T-helper 9 cell (primary cell): ENCODE data around the gene XRCC3.
"Not testable (repeated sequence)": the region's sequence is repeated elsewhere in the genome, so short reads cannot be mapped to it uniquely, and the experiment has no call there.

ENCODE experiments used
- DNase-seq: peaks from one replicate; pipeline ENCODE4 v3.0.0-alpha.2; 2020

The XRCC3 gene

DNA sequence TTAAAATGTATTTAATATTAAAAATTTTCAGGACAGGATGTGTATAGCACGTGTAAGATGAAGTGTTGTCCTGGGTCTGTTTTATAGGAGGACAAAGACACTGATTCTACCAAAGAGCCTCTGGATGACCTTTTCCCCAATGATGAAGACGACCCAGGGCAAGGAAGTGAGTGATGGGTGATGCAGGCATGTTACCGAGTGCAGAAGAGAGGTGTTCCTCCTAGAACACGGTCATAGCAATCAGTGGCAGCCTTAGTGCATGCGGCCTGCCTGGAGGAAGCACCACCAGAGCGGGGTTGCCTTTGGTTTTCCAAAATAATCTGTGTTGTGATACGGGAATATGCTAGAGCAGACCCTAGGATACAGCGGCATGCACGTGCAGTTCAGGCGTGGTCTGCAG is 53.2 kb downstream of the XRCC3 start:
- no peak for DNase-seq

DNA sequence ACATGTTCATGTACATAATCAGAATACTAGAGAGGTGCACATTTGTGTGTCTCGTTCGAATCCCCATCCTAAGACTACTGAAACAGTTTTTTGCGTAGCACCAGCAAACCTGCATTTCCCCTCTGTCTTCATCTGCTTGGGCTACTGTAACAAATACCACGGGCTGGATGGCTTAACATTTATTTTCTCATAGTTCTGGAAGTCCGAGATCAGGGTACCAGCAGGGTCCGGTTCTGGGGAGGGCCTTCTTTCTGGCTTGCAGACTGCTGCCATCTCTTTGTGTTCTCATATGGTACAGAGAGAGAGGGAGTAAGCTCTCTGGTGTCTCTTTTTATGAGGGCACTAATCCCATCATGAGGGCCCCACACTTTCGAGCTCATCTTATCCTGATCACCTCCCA is 55.6 kb downstream of the XRCC3 start:
- no peak for DNase-seq

DNA sequence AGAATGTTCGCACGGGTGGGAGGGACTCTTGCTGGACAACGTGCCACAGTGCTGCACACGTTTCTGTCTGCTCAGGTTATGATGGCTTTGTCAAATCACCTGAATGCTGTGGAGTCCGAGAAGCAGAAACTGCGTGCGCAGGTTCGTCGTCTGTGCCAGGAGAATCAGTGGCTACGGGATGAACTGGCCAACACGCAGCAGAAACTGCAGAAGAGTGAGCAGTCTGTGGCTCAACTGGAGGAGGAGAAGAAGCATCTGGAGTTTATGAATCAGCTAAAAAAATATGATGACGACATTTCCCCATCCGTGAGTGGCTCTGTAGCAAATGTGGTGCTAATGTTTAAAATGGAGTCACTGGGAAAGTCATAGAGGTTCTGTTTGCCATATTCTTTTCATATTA is 57.8 kb downstream of the XRCC3 start:
- no peak for DNase-seq

DNA sequence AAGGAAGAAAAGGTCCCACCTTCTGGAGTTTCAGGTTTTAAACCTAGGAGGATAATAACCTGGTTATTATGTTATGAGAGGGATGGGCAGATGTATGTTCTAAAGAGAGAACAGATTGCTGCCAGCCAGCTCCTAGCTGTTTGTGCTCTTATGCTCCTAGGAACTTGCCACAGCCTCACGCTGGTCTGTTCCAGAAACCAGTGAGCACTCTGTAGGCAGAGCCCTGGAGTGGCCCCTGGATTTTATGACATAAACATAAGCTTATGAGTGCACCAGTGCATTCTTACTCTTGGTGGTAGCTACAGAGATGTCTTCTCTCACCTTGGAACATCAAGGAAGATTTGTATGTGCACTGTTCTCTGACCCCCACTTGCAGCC is 58.5 kb downstream of the XRCC3 start:
- no peak for DNase-seq

DNA sequence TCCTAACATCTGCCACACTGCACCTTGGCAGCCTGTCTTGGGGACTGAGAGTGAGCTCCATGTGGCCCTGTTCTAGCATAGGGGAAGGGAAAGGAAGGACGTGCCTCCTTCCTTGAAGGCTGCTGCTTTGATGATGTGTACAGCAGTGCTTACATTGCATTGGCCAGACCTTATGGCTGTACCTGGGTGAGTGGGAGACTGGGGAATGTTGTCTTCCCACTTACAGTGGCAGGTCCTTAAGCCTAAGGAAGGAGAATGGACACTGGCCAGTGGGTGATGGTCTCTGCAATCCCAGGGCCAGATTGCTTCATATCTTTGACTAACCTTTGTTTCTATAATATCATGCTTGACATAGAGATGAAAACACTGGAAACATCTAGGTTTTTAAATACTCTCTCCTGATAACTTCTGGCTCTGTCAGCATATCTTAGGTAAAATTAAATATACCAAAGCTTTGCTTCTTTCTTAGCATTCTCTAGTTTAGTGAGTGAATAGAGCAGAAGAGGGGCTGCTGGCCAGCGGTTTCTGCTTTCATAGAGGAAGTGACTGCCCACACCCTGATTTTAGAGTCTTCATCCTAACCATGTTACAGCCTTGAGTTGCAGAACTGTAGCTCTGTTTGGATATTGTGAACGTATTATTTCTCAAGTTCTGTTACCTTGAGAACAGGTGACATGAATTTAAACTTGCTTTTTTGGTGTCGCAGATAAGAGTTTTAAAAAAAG is 59.1 kb downstream of the XRCC3 start:
- no peak for DNase-seq

DNA sequence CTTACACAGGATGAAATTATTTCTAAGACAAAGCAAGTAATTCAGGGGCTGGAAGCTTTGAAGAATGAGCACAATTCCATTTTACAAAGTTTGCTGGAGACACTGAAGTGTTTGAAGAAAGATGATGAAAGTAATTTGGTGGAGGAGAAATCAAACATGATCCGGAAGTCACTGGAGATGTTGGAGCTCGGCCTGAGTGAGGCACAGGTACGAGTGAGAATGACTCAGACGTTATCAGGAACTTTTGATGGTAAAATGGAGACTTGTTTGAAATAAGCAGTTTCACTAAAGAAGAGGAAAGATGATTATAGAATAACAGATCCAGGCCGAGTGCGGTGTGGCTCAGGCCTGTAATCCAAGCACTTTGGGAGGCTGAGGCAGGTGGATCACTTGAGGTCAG is 60.6 kb downstream of the XRCC3 start:
- DNase-seq, result no peak

DNA sequence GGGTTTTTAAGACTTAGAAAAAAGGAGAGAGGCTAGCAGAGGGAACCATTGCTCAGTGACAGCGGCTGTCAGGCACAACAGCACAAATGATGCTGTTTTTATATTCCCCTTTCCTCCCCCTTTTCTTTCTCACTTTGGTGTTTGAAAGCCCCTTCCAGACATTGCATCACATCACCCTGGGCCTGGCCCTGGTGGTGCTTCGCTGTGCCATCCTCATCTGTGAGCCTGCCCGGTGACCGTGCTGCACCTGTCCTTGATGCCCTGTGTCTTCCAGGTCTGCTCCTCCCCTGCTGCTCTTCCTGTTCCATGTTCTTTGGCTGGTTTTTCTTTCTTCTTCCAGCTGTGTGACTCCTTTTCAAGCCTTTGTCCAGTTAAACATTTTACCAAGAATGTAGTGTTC is 61.4 kb downstream of the XRCC3 start:
- no peak for DNase-seq

DNA sequence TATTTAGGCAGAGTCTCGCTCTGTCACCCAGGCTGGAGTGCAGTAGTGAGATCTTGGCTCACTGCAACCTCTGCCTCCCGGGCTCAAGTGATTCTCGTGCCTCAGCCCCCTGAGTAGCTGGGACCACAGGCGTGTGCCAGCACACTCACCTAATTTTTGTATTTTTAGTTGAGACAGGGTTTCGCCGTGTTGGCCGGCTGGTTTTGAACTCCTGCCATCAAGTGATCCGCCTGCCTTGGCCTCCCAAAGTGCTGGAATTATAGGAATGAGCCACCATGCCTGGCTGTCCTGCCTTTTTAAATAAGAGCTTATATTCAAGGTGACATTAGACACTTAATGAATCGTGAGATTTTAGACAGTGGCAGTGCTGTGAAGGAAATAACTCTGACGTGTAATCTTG is 61.9 kb downstream of the XRCC3 start:
- DNase-seq, result not testable (repeated sequence)

DNA sequence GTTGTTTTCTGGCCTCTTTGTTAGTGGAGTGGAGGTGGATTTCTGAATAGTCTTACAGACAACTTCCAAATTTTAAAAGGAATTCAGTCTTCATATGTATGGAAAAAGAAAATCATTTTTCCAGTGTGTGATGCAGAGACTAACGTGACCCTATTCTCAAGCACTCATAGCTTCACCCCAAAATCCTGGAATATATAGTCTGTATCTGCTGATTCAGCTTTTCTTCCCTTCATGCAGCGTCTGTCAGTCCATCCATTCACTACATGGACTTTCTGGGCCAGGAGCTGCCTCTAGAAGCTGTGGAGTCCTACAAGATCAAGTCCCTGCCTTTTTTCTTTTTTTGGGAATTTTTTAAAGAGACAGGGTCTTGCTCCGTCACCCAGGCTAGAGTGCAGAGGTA is 62.4 kb downstream of the XRCC3 start:
- no peak for DNase-seq

DNA sequence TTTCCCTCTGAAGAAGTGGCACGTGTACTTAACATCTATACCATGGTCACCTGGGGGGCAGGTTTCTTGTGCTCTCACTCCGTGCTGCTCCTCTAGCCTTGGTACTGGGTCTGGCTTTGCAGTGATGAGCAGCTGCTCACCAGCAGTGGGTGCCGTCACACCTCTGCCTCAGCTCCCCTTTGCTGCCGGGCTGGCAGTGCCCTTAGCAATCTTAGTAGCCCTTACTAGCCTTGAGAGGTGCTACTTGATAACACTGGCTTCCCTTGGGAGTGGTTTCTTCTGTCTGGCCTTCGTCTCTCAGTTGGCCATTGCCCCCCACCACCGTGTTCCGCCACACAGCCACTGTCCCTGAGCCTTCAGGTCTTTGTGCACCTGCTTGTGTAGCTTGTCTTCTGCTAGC is 63.7 kb downstream of the XRCC3 start:
- no peak for DNase-seq

DNA sequence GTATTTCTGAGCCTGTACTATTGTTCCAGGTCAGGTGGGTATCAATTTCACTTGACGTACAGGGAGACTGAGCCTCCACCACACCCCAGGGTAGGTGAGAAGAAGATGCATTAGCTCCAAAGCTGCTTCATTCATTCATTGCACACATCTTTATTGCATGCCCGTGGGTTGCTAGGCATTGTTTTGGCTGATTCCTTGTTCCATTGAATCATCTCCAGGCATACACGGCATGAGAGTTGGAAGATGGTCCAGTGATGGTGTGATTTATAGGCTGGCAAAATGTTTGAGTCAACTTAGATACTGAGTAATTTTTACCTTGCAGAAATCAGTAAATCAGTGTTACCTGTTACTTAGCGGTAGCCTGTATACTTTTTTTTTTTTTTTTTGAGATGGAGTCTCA is 65.0 kb downstream of the XRCC3 start:
- no peak for DNase-seq

DNA sequence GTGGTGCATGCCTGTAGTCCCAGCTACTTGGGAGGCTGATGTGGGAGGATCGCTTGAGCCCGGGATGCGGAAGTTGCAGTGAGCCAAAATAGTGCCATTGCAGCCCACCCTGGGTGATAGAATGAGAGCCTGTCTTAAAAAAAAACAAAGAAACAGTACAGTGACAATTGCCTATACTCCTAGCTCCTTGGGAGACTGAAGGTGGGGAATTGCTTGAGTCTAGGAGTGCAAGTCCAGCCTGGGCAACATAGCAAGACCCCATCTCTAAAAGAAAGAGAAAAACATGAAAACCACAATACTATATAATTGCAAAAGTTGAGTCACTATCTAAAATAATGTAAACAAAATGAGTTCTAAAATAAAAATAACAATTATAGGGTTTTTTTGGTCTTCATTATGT is 66.2 kb downstream of the XRCC3 start:
- DNase-seq, result no peak
